ENCODE data around the gene VPS9D1. TPM values are rescaled to one million over a fixed set of nuclear protein-coding genes. Genes with fewer than 3 reads are reported as not detected.

VPS9D1 gene
- total RNA-seq, 1 experiment from 2014 or later: 6.3 TPM

Other genes with a start within 250 kb of the VPS9D1 start
- 99.4 TPM for gene ANKRD11, start 230.3 kb downstream of the VPS9D1 start, total RNA-seq (2021; ENCODE audit: unreplicated experiment)
- gene SPG7, start 212.5 kb downstream of the VPS9D1 start, total RNA-seq (2021; ENCODE audit: unreplicated experiment): 118 TPM
- gene RPL13, start 160.2 kb downstream of the VPS9D1 start, total RNA-seq (2021; ENCODE audit: unreplicated experiment): 965 TPM
- 32.7 TPM for gene CPNE7, start 145.1 kb downstream of the VPS9D1 start, total RNA-seq (2021; ENCODE audit: unreplicated experiment)
- 0.18 TPM for gene DPEP1, start 107.3 kb downstream of the VPS9D1 start, total RNA-seq (2021; ENCODE audit: unreplicated experiment)
- 98.0 TPM for gene CHMP1A, start 63.2 kb downstream of the VPS9D1 start, total RNA-seq (2021; ENCODE audit: unreplicated experiment)
- gene SPATA33, start 63.1 kb downstream of the VPS9D1 start, total RNA-seq (2021; ENCODE audit: unreplicated experiment): 18.3 TPM
- gene CDK10, start 34.2 kb downstream of the VPS9D1 start, total RNA-seq (2021; ENCODE audit: unreplicated experiment): 52.6 TPM
- gene SPATA2L, start 19.2 kb downstream of the VPS9D1 start, total RNA-seq (2021; ENCODE audit: unreplicated experiment): 12.7 TPM
- gene ZNF276, start 639 bp upstream of the VPS9D1 start, total RNA-seq (2021; ENCODE audit: unreplicated experiment): 19.9 TPM
- gene FANCA, start 95.7 kb upstream of the VPS9D1 start, total RNA-seq (2021; ENCODE audit: unreplicated experiment): 56.8 TPM
- 21.7 TPM for gene SPIRE2, start 107.6 kb upstream of the VPS9D1 start, total RNA-seq (2021; ENCODE audit: unreplicated experiment)
- 144 TPM for gene TCF25, start 152.7 kb upstream of the VPS9D1 start, total RNA-seq (2021; ENCODE audit: unreplicated experiment)
- gene MC1R, start 198.0 kb upstream of the VPS9D1 start, total RNA-seq (2021; ENCODE audit: unreplicated experiment): 8.7 TPM
- gene TUBB3, start 202.4 kb upstream of the VPS9D1 start, total RNA-seq (2021; ENCODE audit: unreplicated experiment): 205 TPM
- gene DEF8, start 227.9 kb upstream of the VPS9D1 start, total RNA-seq (2021; ENCODE audit: unreplicated experiment): 64.6 TPM